HepG2 (cell line): ENCODE data around the gene TRUB1. TPM values are rescaled to one million over a fixed set of nuclear protein-coding genes. Genes with fewer than 3 reads are reported as not detected.

ENCODE experiments used
- ATAC-seq: fragments of 200-7000 bp; cut with Tn5 transposase; 3 replicates; pipeline ENCODE4 v1.9.1; 2020; ENCODE audit warnings: mild to moderate bottlenecking, moderate library complexity
- BruUV-seq: library from RNA; stranded (reverse); fragments of 400-500 nt; replicated peaks from 2 replicates; lab custom pipeline; 2021; lab: Mats Ljungman, UMichigan
- CTCF ChIA-PET: fragments of 300-600 bp; formaldehyde crosslinking; extraction: SDS; loops from one replicate; lab custom pipeline; 2021; ENCODE audit warnings: low total read pairs, inconsistent platforms, low intra/inter-chr PET ratio; lab: Yijun Ruan, JAX
- POLR2A ChIA-PET: fragments of 350-600 bp; sonication (Branson Sonifier 250); formaldehyde crosslinking; loops from one replicate; lab custom pipeline; 2020; ENCODE audit warnings: antibody characterized with exemption, inconsistent platforms; lab: Yijun Ruan, JAX
- DNase-seq: peaks from one replicate; pipeline ENCODE4 v3.0.0-alpha.2; 2015; ENCODE audit warnings: low spot score
- FAIRE-seq: peaks from 3 replicates; lab custom pipeline; 2011; peaks lifted over from hg19 to GRCh38; lab: Jason Lieb, UNC
- H2AFZ ChIP-seq: one replicate; pipeline ENCODE4 v1.6.1; 2011; ENCODE audit warnings: low read length, inconsistent platforms
- H3K27ac ChIP-seq: fragments of 300-600 bp; 3 replicates; pipeline ENCODE4 v1.8.0; 2011; ENCODE audit warnings: mixed run types, mild to moderate bottlenecking, mixed read lengths, low read length, inconsistent platforms; ENCODE audit not compliant: insufficient read depth; ENCODE audit errors: extremely low read length
- H3K27me3 ChIP-seq, 2 experiments: fragments of 200-600 bp in 1 of 2; 2 replicates in 1 of 2; 3 replicates in 1 of 2; pipeline versions ENCODE4 v1.6.0 to v1.8.0; 2011; ENCODE audit warnings: low read length in 2 of 2, mild to moderate bottlenecking in 2 of 2, moderate library complexity in 2 of 2, inconsistent platforms in 1 of 2; ENCODE audit not compliant: insufficient read depth in 2 of 2, control insufficient read depth in 1 of 2
- H3K36me3 ChIP-seq, 2 experiments: fragments of 200-600 bp in 1 of 2; replicated peaks in 1 of 2; 2 replicates in 1 of 2; 3 replicates in 1 of 2; pipeline versions ENCODE4 v1.5.1 to v1.8.0; 2011; ENCODE audit warnings: low read length in 2 of 2, inconsistent platforms in 1 of 2; ENCODE audit not compliant: insufficient read depth in 2 of 2, control insufficient read depth in 1 of 2
- H3K4me1 ChIP-seq: 2 replicates; pipeline ENCODE4 v1.5.1; 2012; ENCODE audit warnings: low read length, inconsistent platforms; ENCODE audit not compliant: insufficient read depth
- H3K4me2 ChIP-seq: 2 replicates; pipeline ENCODE4 v1.6.0; 2011; ENCODE audit warnings: low read depth, low read length, inconsistent platforms
- H3K4me3 ChIP-seq, 3 experiments: fragments of 200-600 bp in 1 of 3; sonication (generic), shearing (Covaris generic) in 1 of 3; replicated peaks in 1 of 3; 2 replicates each; pipeline ENCODE4 v1.5.1; 2011 to 2016; ENCODE audit warnings: low read length in 3 of 3, inconsistent platforms in 2 of 3, low read depth in 2 of 3, mild to moderate bottlenecking in 2 of 3, control low read depth in 1 of 3, mixed read lengths in 1 of 3; ENCODE audit not compliant: insufficient read depth in 1 of 3
- H3K79me2 ChIP-seq: one replicate; pipeline ENCODE4 v1.6.1; 2011; ENCODE audit warnings: low read length, inconsistent platforms; ENCODE audit not compliant: insufficient read depth
- H3K9ac ChIP-seq: 2 replicates; pipeline ENCODE4 v1.6.0; 2011; ENCODE audit warnings: mild to moderate bottlenecking, low read depth, low read length, inconsistent platforms; ENCODE audit not compliant: insufficient read depth
- H3K9me3 ChIP-seq: 2 replicates; pipeline ENCODE4 v1.5.1; 2012; ENCODE audit warnings: mild to moderate bottlenecking, low read length
- H4K20me1 ChIP-seq: 2 replicates; pipeline ENCODE4 v1.6.0; 2011; ENCODE audit warnings: inconsistent platforms, mild to moderate bottlenecking, low read length, moderate library complexity; ENCODE audit not compliant: insufficient read depth
- ATF7-NPFF ChIP-seq: sonication (generic); formaldehyde crosslinking; IDR thresholded peaks from 2 replicates; pipeline ENCODE4 v1.8.1; 2023; ENCODE audit warnings: mild to moderate bottlenecking, low read depth, missing genetic modification reagents, moderate library complexity
- BRD4 ChIP-seq: sonication (generic); formaldehyde crosslinking; IDR thresholded peaks from 2 replicates; pipeline ENCODE4 v1.4.0; 2020; ENCODE audit warnings: missing genetic modification reagents
- CCDC6 ChIP-seq: sonication (generic); formaldehyde crosslinking; IDR thresholded peaks from 2 replicates; pipeline ENCODE4 v1.8.1; 2022; ENCODE audit warnings: mild to moderate bottlenecking, missing genetic modification reagents, moderate library complexity
- FLYWCH1 ChIP-seq: sonication (generic); formaldehyde crosslinking; IDR thresholded peaks from 2 replicates; pipeline ENCODE4 v1.8.1; 2023; ENCODE audit warnings: mild to moderate bottlenecking, missing genetic modification reagents
- MEIS2 ChIP-seq: sonication (generic); formaldehyde crosslinking; IDR thresholded peaks from 2 replicates; pipeline ENCODE4 v1.9.0; 2021; ENCODE audit warnings: mild to moderate bottlenecking, missing genetic modification reagents
- NCOA5 ChIP-seq: sonication (generic); formaldehyde crosslinking; IDR thresholded peaks from 2 replicates; pipeline ENCODE4 v1.4.0; 2020; ENCODE audit warnings: missing genetic modification reagents
- NFE2 ChIP-seq: sonication (generic); formaldehyde crosslinking; IDR thresholded peaks from 2 replicates; pipeline ENCODE4 v1.4.0; 2020; ENCODE audit warnings: missing genetic modification reagents
- NFYB ChIP-seq: sonication (generic); formaldehyde crosslinking; IDR thresholded peaks from 2 replicates; pipeline ENCODE4 v1.4.0; 2020; ENCODE audit warnings: missing genetic modification reagents
- PHF5A ChIP-seq: IDR thresholded peaks from one replicate; pipeline ENCODE4 v1.6.1; 2018; ENCODE audit warnings: low read depth, missing genetic modification reagents; ENCODE audit not compliant: unreplicated experiment
- TRIM24 ChIP-seq: sonication (generic); formaldehyde crosslinking; IDR thresholded peaks from 2 replicates; pipeline ENCODE4 v1.8.0; 2022; ENCODE audit warnings: mild to moderate bottlenecking, missing genetic modification reagents
- ZBTB3 ChIP-seq: sonication (generic); formaldehyde crosslinking; IDR thresholded peaks from 2 replicates; pipeline ENCODE4 v1.4.0; 2020; ENCODE audit warnings: low read depth, mild to moderate bottlenecking, moderate library complexity, missing genetic modification reagents, borderline replicate concordance
- ZSCAN20 ChIP-seq: sonication (generic); formaldehyde crosslinking; IDR thresholded peaks from 2 replicates; pipeline ENCODE4 v1.4.0; 2020; ENCODE audit warnings: missing genetic modification reagents, mild to moderate bottlenecking, borderline replicate concordance
- WGBS: methylation state at CpG from one replicate; pipeline ENCODE4 v1.1.6; 2017; ENCODE audit warnings: low lambda C conversion rate; 5-methylcytosine and 5-hydroxymethylcytosine counted together
- in situ Hi-C: cut with HindIII; loops from 2 replicates; pipeline ENCODE4 v1.10.0; 2017; ENCODE audit warnings: low pct_unique_long_range_greater_than_20kb; ENCODE audit not compliant: extremely low pct_ligation_motif_present
- intact Hi-C: fragments of 100-400 bp; cut with micrococcal nuclease; formaldehyde crosslinking; loops from one replicate; pipeline ENCODE4 v1.10.0; 2022; ENCODE audit not compliant: unreplicated experiment
- polyA plus RNA-seq, 8 experiments: library from polyadenylated mRNA; depleted of rRNA in 3 of 8; stranded (reverse) in 7 of 8; unstranded in 1 of 8; fragments of >200 nt; fragmentation: Illumina TruSeq in 4 of 8; extraction: Trizol in 4 of 8; gene quantifications; 2 replicates each; pipeline versions ENCODE4 v1.2.1 to v1.2.3, GENCODE V29; 2011 to 2016; ENCODE audit warnings: low read depth in 4 of 8, missing spikeins in 1 of 8, mixed read lengths in 1 of 8; ENCODE audit not compliant: insufficient read depth in 1 of 8
- total RNA-seq, 5 experiments: library from RNA; depleted of rRNA; stranded (reverse); fragments of >200 nt; fragmentation: Illumina TruSeq; extraction: Trizol; gene quantifications; 2 replicates each; pipeline ENCODE4 v1.2.3, GENCODE V29; 2016; ENCODE audit warnings: low read depth in 1 of 5
- TF ChIP-seq, protein P1 (sequence below): sonication (generic); formaldehyde crosslinking; IDR thresholded peaks from 2 replicates; pipeline ENCODE4 v1.8.1; 2022; ENCODE audit warnings: mild to moderate bottlenecking, missing genetic modification reagents
- TF ChIP-seq, protein P2 (sequence below): sonication (generic); formaldehyde crosslinking; IDR thresholded peaks from 2 replicates; pipeline ENCODE4 v1.4.0; 2020; ENCODE audit warnings: missing genetic modification reagents
- TF ChIP-seq, protein P3 (sequence below): sonication (generic); formaldehyde crosslinking; IDR thresholded peaks from 2 replicates; pipeline ENCODE4 v1.5.0; 2020; ENCODE audit warnings: missing genetic modification reagents
- TF ChIP-seq, protein P4 (sequence below): sonication (generic); formaldehyde crosslinking; IDR thresholded peaks from 2 replicates; pipeline ENCODE4 v1.5.1; 2020; ENCODE audit warnings: missing genetic modification reagents, mild to moderate bottlenecking, borderline replicate concordance
- TF ChIP-seq, protein P5 (sequence below), 2 experiments: sonication (generic) in 1 of 2; formaldehyde crosslinking in 1 of 2; IDR thresholded peaks; 2 replicates each; pipeline versions ENCODE4 v1.4.0 to v1.6.1; 2016 to 2020; ENCODE audit warnings: borderline replicate concordance in 1 of 2, low read depth in 1 of 2, mild to moderate bottlenecking in 1 of 2, missing genetic modification reagents in 1 of 2

The TRUB1 gene
- total and polyA plus RNA-seq, 2 of the 13 experiments (the other 11 are each of a cell fraction or from before 2014, with no cell fraction given): 10.6 to 38.9 TPM

DNA sequence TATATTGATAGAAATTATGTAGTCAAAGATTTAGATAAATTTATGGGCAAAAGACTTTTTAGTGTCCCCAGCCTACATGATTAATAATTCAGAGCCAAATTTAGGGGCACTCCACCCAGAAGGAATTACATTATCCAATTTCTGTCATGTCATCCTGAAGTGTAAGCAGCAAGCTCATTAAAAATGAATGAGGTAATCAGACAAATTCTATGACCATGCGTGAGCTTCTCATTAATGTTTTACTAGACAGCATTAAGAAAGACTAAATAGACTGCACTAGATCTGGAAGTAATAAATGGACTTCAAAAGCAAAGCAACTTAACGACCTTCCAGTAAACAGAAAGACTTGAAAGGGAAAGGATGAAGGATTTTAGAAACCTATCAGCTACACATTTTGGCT is 22.7 kb upstream of the TRUB1 start:
- no TSS peak for BruUV-seq
- intact Hi-C loops (no loop called here), in situ Hi-C loops (no loop called here)
- no peak for ATAC-seq
- Histone ChIP-seq H3K9me3 (no peaks in the 10 kb centered on the region), H3K36me3 (no peaks in the 10 kb centered on the region), H3K27me3 (no peaks in the 10 kb centered on the region; a peak in 1 of 5 replicates), H3K79me2 (no peaks in the 10 kb centered on the region), H3K4me2 (no peak overlapping the region), H3K4me1 (no peaks in the 10 kb centered on the region), H2AFZ (no peak overlapping the region), H3K4me3 (no peak overlapping the region), H3K27ac (no peak overlapping the region), H4K20me1 (no peaks in the 10 kb centered on the region), H3K9ac (no peak overlapping the region)
- POLR2A ChIA-PET: no interaction called here
- no peak for DNase-seq
- FAIRE-seq: no peak
- CTCF ChIA-PET: no interaction called here
- 4% methylated on average over 2 of the region's 2 CpGs for WGBS
- TF ChIP-seq ZBTB3: no peak
- no peak for TF ChIP-seq PHF5A (CRISPR knock-in tag)
- TF ChIP-seq NFE2 (CRISPR knock-in tag): no peak
- TF ChIP-seq ZSCAN20 (CRISPR knock-in tag): no peak
- no peak for TF ChIP-seq BRD4 (CRISPR knock-in tag)
- TF ChIP-seq CCDC6 (CRISPR knock-in tag): no peak
- no peak for TF ChIP-seq ATF7-NPFF (CRISPR knock-in tag)
- no peak for TF ChIP-seq NCOA5 (CRISPR knock-in tag)
- no peak for TF ChIP-seq TRIM24 (CRISPR knock-in tag)
- TF ChIP-seq, protein P1, sequence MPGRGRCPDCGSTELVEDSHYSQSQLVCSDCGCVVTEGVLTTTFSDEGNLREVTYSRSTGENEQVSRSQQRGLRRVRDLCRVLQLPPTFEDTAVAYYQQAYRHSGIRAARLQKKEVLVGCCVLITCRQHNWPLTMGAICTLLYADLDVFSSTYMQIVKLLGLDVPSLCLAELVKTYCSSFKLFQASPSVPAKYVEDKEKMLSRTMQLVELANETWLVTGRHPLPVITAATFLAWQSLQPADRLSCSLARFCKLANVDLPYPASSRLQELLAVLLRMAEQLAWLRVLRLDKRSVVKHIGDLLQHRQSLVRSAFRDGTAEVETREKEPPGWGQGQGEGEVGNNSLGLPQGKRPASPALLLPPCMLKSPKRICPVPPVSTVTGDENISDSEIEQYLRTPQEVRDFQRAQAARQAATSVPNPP (CRISPR knock-in tag): no peak
- TF ChIP-seq, protein P2, sequence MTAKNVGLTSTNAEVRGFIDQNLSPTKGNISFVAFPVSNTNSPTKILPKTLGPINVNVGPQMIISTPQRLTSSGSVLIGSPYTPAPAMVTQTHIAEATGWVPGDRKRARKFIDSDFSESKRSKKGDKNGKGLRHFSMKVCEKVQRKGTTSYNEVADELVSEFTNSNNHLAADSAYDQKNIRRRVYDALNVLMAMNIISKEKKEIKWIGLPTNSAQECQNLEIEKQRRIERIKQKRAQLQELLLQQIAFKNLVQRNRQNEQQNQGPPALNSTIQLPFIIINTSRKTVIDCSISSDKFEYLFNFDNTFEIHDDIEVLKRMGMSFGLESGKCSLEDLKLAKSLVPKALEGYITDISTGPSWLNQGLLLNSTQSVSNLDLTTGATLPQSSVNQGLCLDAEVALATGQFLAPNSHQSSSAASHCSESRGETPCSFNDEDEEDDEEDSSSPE: no peak
- TF ChIP-seq, protein P3, sequence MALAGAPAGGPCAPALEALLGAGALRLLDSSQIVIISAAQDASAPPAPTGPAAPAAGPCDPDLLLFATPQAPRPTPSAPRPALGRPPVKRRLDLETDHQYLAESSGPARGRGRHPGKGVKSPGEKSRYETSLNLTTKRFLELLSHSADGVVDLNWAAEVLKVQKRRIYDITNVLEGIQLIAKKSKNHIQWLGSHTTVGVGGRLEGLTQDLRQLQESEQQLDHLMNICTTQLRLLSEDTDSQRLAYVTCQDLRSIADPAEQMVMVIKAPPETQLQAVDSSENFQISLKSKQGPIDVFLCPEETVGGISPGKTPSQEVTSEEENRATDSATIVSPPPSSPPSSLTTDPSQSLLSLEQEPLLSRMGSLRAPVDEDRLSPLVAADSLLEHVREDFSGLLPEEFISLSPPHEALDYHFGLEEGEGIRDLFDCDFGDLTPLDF (CRISPR knock-in tag): no peak
- no peak for TF ChIP-seq NFYB (CRISPR knock-in tag)
- TF ChIP-seq MEIS2 (CRISPR knock-in tag): no peak
- no peak for TF ChIP-seq FLYWCH1 (CRISPR knock-in tag)
- TF ChIP-seq, protein P4, sequence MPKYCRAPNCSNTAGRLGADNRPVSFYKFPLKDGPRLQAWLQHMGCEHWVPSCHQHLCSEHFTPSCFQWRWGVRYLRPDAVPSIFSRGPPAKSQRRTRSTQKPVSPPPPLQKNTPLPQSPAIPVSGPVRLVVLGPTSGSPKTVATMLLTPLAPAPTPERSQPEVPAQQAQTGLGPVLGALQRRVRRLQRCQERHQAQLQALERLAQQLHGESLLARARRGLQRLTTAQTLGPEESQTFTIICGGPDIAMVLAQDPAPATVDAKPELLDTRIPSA: no peak
- TF ChIP-seq, protein P5, sequence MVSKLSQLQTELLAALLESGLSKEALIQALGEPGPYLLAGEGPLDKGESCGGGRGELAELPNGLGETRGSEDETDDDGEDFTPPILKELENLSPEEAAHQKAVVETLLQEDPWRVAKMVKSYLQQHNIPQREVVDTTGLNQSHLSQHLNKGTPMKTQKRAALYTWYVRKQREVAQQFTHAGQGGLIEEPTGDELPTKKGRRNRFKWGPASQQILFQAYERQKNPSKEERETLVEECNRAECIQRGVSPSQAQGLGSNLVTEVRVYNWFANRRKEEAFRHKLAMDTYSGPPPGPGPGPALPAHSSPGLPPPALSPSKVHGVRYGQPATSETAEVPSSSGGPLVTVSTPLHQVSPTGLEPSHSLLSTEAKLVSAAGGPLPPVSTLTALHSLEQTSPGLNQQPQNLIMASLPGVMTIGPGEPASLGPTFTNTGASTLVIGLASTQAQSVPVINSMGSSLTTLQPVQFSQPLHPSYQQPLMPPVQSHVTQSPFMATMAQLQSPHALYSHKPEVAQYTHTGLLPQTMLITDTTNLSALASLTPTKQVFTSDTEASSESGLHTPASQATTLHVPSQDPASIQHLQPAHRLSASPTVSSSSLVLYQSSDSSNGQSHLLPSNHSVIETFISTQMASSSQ (IDR thresholded peaks at IDR 0.05; ENCODE audit: low read depth): no peak
- TF ChIP-seq, protein P5 (CRISPR knock-in tag; IDR thresholded peaks at IDR 0.05; ENCODE audit: borderline replicate concordance): no peak
